Measurements from ENCODE around the gene SZT2. TPM values are rescaled to one million over a fixed set of nuclear protein-coding genes. Genes with fewer than 3 reads are reported as not detected.
A peak's percentile ranks its signal among the peaks of the same experiment; 100 is the strongest.

The SZT2 gene
- total RNA-seq, 1 experiment from 2014 or later: 10.9 TPM

DNA sequence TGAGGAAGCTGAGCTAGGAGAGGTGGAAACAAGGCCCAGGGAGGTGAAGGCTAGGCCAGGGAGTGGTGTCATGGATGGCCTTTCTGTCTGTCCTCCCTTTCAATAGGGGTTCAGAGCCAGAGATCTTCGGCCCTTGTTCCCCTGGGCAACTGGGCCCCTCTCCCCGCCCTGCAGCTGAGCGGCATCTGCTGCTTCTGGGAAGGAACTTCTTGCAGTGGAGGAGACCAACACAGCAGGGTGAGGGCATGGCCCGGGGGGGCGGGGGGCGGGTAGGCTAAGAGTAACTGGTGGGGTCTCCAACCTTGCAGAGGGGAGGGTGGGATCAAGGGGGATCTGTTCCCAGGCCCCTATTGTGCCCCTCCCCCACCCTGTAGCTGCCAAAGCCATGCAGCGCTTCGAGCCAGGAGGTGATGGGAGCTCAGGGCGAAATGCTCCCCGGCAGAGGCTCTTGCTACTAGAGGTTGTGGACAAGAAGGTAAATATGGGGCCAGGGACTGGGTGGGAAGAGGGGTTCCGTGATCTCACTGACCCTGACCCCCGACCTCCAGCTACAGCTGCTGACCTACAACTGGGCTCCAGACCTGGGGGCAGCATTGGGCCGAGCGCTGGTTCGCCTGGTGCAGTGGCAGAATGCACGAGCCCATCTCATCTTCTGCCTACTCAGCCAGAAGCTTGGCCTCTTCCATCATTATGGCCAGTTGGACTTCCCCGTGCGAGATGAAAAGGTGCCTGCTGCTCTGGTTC lies 52.4 kb downstream of the SZT2 start:
- no peak for DNase-seq (ENCODE audit: low read depth)

DNA sequence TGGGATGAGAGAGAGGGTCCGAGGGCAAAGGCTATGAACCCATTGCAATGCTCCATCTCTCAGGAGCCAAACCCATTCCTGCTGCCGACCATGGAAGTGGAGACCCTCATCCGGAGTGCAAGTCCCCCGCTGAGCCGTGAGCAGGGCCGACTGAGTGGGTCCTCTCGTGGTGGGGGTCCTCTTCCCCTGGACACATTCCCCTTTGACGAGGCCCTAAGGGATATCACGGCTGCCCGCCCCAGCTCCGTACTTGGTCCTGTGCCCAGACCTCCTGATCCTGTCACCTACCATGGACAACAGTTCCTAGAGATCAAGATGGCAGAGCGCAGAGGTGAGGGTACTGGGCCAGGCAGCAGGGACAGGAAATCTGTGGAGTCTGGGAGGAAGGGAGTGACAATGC lies 53.1 kb downstream of the SZT2 start:
- no peak for DNase-seq (ENCODE audit: low read depth)

- DNase-seq (ENCODE audit: low read depth): no peak
These were observed 53.7 kb downstream of the SZT2 start for GRCh38 chr1:43443197-43443946.

DNA sequence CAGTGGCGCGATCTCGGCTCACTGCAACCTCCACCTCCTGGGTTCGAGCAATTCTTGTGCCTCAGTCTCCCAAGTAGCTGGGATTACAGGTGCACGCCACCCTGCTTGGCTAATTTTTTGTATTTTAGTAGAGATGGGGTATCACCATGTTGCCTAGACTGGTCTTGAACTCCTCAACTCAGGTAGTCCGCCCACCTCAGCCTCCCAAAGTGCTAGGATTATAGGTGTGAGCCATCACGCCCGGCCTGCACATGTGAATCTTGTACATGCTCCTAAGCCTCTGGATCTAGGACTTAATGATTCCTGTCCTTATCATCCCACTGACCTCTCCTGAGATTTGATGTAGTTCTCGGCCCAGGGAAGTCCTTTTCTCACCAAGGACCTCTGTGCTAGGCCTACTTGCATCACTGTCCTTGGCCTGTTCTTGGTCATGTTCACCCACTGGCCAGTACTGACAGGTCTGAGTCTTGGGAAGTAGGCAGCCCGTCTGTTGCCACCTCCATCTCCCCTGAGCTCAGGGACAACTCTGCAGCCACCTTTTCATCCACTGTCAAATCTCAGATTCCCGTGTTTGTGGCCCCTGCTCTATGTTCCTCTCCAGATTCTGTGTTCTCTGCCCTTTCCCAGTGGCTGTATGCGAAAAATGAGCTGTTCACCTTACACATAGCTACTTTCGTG lies 54.6 kb downstream of the SZT2 start:
- no peak for DNase-seq (ENCODE audit: low read depth)

- no peak for DNase-seq (ENCODE audit: low read depth)
These were observed 55.1 kb downstream of the SZT2 start for GRCh38 chr1:43444836-43445235.

GRCh38 chr1:43445606-43446387 lies 56.1 kb downstream of the SZT2 start:
- no peak for DNase-seq (ENCODE audit: low read depth)

DNA sequence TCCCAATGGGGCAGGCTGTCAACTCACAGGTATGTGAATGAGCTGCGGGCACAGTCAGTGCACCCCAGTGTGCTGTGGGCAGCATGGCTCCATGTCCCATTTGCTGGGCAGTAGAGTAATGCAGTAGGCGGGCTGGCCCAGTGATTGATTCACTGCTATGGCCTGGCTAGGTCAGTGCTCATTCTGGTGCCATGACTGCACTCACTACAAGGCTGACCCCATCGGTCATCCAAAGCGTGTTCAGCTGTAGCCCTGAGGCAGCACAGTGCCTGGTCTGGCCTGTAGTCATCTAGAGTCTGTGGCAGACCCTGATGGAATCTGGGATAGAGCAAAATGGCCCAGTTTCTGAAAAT lies 56.7 kb downstream of the SZT2 start:
- DNase-seq (ENCODE audit: low read depth): peak; percentile 37

- DNase-seq (ENCODE audit: low read depth): no peak
These were observed 57.5 kb downstream of the SZT2 start for GRCh38 chr1:43446881-43447835.

- DNase-seq (ENCODE audit: low read depth): no peak
These were observed 58.4 kb downstream of the SZT2 start for GRCh38 chr1:43447891-43448708.

DNA sequence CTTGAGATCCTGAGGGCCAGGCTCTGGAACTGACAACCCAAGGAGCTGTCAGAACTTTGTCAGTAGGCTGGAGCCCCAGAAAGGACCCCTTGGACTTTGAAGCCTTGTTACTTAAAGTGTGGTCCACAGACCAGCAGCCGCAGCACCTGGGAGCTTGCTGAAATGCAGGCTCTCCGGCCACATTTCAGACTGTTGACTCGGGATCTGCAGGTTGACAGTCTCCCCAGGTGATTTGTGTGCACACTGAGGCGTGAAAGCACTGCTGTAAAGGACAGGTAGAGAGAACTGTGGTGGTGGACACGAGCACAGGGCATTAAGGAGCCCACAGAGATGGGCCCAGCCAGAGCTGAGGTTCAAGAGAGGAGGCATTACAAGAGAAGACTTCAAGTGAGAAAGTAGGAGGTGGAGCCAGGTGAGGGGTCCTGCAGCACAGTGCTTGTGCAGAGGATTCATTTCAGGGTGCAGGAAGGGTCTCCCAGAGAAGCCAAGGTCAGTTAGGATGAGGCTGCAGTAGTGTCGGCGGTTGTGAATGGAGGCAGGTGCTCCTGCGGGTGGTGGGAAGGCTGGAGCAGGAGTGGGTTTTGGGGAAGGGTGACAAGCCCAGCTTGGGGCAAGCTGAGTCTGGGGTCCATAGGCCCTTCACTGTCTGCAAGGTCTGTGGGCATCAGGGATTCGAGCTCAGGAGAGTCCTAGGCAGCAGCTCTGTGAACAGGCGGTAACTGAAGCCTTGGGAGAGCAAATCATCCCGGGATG lies 59.4 kb downstream of the SZT2 start:
- DNase-seq (ENCODE audit: low read depth): no peak

GRCh38 chr1:43449708-43450069 lies 60.0 kb downstream of the SZT2 start:
- DNase-seq (ENCODE audit: low read depth): no peak

DNA sequence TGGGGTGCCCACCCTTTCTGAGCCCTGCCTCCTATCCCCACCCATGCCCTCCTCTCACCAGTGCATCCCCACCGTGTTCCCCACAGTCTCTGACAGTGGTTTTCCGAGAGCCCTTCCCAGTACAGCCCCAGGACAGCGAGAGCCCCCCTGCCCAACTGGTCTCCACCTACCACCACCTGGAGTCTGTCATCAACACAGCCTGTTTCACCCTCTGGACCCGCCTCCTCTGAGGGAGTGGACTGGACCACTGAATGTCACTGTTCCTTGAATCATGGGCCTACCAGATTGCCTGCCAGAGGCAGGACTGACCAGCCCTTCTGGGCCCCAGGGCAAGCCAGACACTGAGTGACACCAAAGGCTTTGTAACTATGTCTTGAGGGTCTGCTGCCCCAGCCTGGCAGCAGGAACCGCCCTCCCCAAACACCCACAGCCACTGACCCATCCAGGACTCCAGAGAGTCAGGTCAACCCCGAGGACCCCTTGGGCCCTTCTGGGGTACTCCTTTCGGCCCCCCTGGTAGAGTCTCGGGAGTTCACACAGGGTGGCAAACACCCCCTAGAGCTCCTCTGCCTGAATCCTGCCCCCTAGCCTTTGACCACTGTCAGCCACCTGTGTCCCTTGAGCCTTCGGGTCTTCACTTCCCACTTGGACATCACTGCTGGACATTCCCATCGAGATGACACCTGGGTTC lies 60.7 kb downstream of the SZT2 start:
- no peak for DNase-seq (ENCODE audit: low read depth)

DNA sequence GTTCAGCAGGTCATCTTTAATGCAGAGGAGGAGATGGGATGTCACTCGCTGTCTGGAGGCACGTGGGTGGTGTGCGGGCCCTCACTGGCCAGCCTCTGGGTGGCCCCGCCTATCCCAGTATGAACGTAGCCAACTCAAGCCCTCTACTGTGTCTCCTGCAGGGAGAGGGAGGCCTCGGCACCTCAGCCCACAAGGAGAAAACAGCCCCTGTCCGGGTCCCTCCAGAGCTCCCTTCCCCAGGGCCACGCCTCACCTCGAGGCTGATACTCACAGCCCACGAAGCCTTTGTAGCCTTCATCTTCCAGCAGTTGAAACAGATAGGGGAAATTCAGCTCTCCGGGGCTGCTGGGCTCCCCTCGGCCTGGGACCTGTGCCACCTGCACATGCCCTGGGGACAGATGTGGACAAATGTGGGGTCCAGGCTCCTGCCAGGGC lies 61.5 kb downstream of the SZT2 start:
- no peak for DNase-seq (ENCODE audit: low read depth)

DNA sequence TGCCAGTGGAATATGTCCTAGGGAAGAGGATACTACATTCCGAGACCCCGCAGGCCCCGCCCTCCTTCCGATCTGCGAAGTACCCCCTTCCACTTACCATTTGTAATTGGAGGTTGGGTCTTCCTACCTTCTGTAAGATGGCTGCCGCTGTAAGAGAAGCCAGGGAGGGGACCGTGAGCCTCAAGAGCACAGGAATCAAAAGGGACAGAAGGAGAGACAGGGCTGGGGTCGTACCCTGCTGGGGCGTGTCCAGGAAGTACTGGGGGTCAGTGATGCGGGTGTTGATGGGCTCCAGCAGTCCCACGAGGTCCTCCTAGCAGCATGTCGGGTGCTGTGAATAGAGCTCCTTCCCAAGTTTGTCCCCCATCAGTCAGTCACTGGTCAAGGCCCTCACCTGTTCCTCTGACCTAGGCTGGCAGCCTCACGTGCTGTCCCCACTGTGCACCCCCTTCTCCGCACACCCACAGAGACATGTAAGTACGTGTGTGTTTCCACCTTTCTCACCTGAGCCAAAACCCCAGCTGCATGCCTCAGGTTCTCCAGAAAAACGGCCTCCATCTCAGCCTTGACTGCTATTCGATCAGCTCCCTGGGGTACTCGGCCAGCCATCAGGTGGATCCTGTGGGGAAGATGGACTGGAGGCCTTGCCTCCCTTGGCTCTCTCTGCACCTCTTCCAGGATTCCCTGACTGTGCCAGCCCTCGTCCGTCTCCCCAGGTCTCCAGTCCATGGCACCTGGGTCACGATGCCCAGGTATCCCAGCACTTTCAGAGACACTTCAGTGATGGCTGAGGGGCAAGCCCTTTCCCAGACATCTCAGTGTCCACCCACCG lies 62.2 kb downstream of the SZT2 start:
- no peak for DNase-seq (ENCODE audit: low read depth)

GRCh38 chr1:43452789-43453441 lies 63.2 kb downstream of the SZT2 start:
- peak; percentile 77 for DNase-seq (ENCODE audit: low read depth)

DNA sequence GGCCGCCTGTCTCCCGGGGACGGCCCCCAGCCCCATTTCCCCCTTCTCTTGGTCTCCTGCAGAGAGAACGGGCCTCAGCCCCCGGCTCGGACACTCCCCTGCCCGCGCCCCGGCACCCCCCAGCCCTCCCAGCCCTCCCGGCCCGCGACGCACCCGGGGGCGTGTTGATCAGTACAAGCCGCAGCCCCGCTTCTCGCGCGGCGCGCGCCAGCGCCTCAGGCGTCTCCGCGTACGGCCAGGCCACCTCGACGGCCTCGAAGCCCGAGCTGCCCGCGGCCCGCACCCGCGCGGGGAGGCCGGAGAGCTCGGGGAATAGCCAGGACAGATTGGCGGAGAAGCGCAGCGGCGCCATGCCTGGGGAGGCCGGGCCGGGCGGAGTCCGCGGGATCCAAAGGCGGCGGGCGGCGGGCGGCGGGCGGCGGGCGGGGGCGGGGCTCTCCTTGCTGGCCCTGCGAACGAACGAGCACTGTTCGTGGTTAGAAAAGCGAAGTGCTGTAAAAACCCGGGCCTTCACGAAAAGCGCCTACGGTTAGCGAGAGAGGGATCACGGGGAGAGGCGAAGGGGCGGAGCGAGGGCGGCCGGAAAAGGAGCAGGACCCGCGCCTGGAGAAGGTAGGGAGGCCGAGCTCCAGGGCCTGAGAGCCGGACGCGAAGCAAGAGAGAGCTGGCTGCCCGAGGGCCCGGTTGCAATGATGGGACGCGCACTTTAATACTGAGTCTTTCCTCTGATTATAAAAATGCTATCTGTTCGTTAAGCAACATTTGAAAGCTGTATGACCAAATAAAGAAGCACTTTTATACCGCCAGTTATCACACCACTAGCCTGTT lies 64.0 kb downstream of the SZT2 start, which contains the start of gene HYI:
HYI (minus strand) TSS at position 490 of the 828 bp plus-strand sequence; CDS start at position 352, 138 bp downstream.
- DNase-seq (ENCODE audit: low read depth): peak; percentile 92

Data from RPMI7951 (cell line).